SU-DHL-6 (cell line): Measurements from ENCODE around the gene GYG1.

Experiments
- H2AFZ ChIP-seq: fragments of 200-600 bp; sonication (generic); 2 replicates; pipeline ENCODE4 v1.6.1; 2014; ENCODE audit warnings: low read depth, mild to moderate bottlenecking, moderate library complexity, mixed read lengths, antibody characterized with exemption, low read length; ENCODE audit not compliant: severe bottlenecking
- H3F3A ChIP-seq: fragments of 200-600 bp; shearing (Covaris generic); 2 replicates; pipeline ENCODE4 v1.6.0; 2016; ENCODE audit warnings: antibody characterized with exemption, mild to moderate bottlenecking; ENCODE audit not compliant: insufficient read depth
- H3K27ac ChIP-seq: fragments of 200-600 bp; sonication (generic); 2 replicates; pipeline ENCODE4 v1.5.1; 2016; ENCODE audit warnings: low read depth, mild to moderate bottlenecking, low read length, moderate library complexity, mixed read lengths
- H3K27me3 ChIP-seq: fragments of 200-600 bp; sonication (generic), shearing (Covaris generic); 2 replicates; pipeline ENCODE4 v1.6.0; 2014; ENCODE audit warnings: mild to moderate bottlenecking, low read length
- H3K36me3 ChIP-seq: fragments of 200-600 bp; sonication (generic); 2 replicates; pipeline ENCODE4 v1.6.1; 2014; ENCODE audit warnings: mild to moderate bottlenecking, low read length, mixed read lengths
- H3K4me2 ChIP-seq: fragments of 300-600, 200-600 bp; shearing (Covaris generic), sonication (generic); 2 replicates; pipeline ENCODE4 v1.6.0; 2014; ENCODE audit warnings: low read length, low read depth, mild to moderate bottlenecking; ENCODE audit not compliant: poor library complexity, severe bottlenecking
- H3K4me3 ChIP-seq: fragments of 200-600 bp; sonication (generic); 2 replicates; pipeline ENCODE4 v1.5.1; 2014; ENCODE audit warnings: antibody characterized with exemption, low read length, mild to moderate bottlenecking, mixed read lengths; ENCODE audit not compliant: insufficient read depth, poor library complexity, severe bottlenecking
- H3K79me2 ChIP-seq: fragments of 200-600 bp; sonication (generic); 2 replicates; pipeline ENCODE4 v1.6.1; 2014; ENCODE audit warnings: mild to moderate bottlenecking, low read length, moderate library complexity; ENCODE audit not compliant: insufficient read depth
- H3K9ac ChIP-seq: fragments of 200-600 bp; sonication (generic); 2 replicates; pipeline ENCODE4 v1.7.0; 2014; ENCODE audit warnings: mild to moderate bottlenecking, low read length
- H3K9me2 ChIP-seq: fragments of 200-600 bp; sonication (generic); replicated peaks from 2 replicates; pipeline ENCODE4 v1.6.1; 2014; ENCODE audit warnings: low read length; ENCODE audit not compliant: insufficient read depth
- H3K9me3 ChIP-seq: fragments of 200-600 bp; sonication (generic); 2 replicates; pipeline ENCODE4 v1.6.1; 2014; ENCODE audit warnings: low read length, mixed read lengths; ENCODE audit not compliant: insufficient read depth
- H4K20me1 ChIP-seq: fragments of 200-600 bp; sonication (generic); 2 replicates; pipeline ENCODE4 v1.6.1; 2014; ENCODE audit warnings: low read depth, mild to moderate bottlenecking, antibody characterized with exemption, low read length, moderate library complexity, mixed read lengths
- EZH2phosphoT487 ChIP-seq: fragments of 200-600 bp; sonication (generic), shearing (Covaris generic); conservative IDR thresholded peaks from 2 replicates; pipeline ENCODE4 v1.6.1; 2018; ENCODE audit warnings: mild to moderate bottlenecking, antibody characterized with exemption, low read length, moderate library complexity, mixed read lengths
- TF ChIP-seq, protein P1 (sequence below): fragments of 200-600 bp; sonication (generic); IDR thresholded peaks from one replicate; pipeline ENCODE4 v1.5.1; 2017; ENCODE audit warnings: antibody characterized with exemption, mild to moderate bottlenecking, low read length, moderate library complexity; ENCODE audit not compliant: insufficient read depth, poor library complexity, severe bottlenecking

GYG1 gene

DNA sequence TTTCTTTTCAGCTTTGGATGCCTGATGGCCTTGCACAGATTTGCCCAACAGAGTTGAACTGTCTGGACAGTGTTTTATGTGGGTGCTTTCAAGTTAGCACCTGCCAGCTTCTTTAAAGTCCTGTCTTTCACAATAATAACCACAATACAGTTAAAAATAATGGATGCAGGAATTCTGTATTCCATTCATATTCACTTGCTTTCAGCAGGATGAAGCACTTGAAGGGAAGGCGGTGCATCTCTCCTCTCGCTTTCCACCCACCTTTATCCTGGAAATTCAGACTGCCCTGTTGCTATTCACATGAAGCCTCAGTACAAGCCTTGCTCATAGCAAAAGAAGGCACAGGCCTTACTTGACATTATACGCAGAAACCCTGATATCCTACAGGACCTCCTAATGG lies 26.5 kb upstream of the GYG1 start:
- Histone ChIP-seq H3K4me3 (no peak overlapping the region), H3K27me3 (no peaks in the 10 kb centered on the region), H3F3A (no peaks in the 10 kb centered on the region), H3K4me2 (no peak overlapping the region), H3K9ac (no peak overlapping the region), H3K9me2 (no peaks in the 10 kb centered on the region), H3K9me3 (no peaks in the 10 kb centered on the region), H4K20me1 (no peaks in the 10 kb centered on the region), H2AFZ (no peak overlapping the region), H3K36me3 (no peaks in the 10 kb centered on the region), H3K79me2 (no peaks in the 10 kb centered on the region), H3K27ac (no peak overlapping the region)
- no peak for TF ChIP-seq EZH2phosphoT487
- TF ChIP-seq, protein P1, sequence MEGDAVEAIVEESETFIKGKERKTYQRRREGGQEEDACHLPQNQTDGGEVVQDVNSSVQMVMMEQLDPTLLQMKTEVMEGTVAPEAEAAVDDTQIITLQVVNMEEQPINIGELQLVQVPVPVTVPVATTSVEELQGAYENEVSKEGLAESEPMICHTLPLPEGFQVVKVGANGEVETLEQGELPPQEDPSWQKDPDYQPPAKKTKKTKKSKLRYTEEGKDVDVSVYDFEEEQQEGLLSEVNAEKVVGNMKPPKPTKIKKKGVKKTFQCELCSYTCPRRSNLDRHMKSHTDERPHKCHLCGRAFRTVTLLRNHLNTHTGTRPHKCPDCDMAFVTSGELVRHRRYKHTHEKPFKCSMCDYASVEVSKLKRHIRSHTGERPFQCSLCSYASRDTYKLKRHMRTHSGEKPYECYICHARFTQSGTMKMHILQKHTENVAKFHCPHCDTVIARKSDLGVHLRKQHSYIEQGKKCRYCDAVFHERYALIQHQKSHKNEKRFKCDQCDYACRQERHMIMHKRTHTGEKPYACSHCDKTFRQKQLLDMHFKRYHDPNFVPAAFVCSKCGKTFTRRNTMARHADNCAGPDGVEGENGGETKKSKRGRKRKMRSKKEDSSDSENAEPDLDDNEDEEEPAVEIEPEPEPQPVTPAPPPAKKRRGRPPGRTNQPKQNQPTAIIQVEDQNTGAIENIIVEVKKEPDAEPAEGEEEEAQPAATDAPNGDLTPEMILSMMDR: no peak

DNA sequence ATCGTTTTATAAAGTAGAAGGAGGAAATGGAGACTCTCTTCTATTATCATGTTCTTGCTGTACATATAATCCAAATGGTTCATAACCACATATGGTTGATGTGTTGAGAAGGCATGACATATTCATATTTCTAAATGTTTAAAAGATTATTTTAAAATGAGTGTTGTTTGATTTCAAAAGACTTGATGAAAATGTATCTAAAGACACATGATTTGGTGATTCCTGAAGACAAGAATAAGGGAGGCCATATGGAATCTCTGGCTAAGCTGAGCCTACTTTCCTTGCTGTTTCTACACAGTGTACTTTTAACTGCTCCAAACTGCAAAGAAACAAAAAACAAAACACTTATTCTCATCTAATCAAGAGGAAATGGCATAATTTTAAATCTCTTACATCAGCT lies 23.0 kb upstream of the GYG1 start:
- H3K9me3 ChIP-seq: no peaks in the 10 kb centered on the region
- no peak overlapping the region for H3K9ac ChIP-seq
- no peaks in the 10 kb centered on the region for H3K27me3 ChIP-seq
- H3K4me3 ChIP-seq: no peak overlapping the region
- H3F3A ChIP-seq: no peaks in the 10 kb centered on the region
- H3K9me2 ChIP-seq: no peaks in the 10 kb centered on the region
- no peak overlapping the region for H3K4me2 ChIP-seq
- H4K20me1 ChIP-seq: no peaks in the 10 kb centered on the region
- H3K27ac ChIP-seq: no peak overlapping the region
- TF ChIP-seq EZH2phosphoT487: no peak
- TF ChIP-seq, protein P1: no peak
- H3K79me2 ChIP-seq: no peaks in the 10 kb centered on the region
- no peak overlapping the region for H2AFZ ChIP-seq
- H3K36me3 ChIP-seq: no peaks in the 10 kb centered on the region

DNA sequence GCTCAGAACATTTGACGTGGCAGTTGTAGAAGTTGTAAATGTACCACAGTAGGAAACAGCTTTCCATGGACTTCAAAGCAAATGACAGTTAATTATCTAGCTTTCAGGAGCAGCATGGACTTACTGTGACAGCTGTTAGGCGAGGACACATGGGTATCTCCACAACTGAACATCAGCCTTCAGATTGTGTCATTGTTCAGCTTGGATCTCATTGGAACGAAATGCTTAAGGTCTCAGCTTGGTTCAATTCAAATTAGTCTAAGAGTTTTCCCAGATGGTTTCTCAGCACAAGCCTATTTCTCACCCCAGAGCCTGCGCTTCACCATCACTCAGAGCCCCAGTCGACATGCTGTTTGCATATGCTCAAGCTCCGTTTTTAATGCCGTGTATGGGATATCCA lies 21.1 kb upstream of the GYG1 start:
- no peak for TF ChIP-seq EZH2phosphoT487
- TF ChIP-seq, protein P1: no peak
- Histone ChIP-seq H3K27me3 (no peaks in the 10 kb centered on the region), H3K9ac (no peak overlapping the region), H3K27ac (no peak overlapping the region), H3K36me3 (no peaks in the 10 kb centered on the region), H3K9me2 (no peaks in the 10 kb centered on the region), H3F3A (no peaks in the 10 kb centered on the region), H3K4me2 (no peak overlapping the region), H3K4me3 (no peak overlapping the region), H2AFZ (no peak overlapping the region), H4K20me1 (no peaks in the 10 kb centered on the region), H3K79me2 (no peaks in the 10 kb centered on the region), H3K9me3 (no peaks in the 10 kb centered on the region)
